Measurements from ENCODE around the gene DUXB. TPM values are rescaled to one million over a fixed set of nuclear protein-coding genes. Genes with fewer than 3 reads are reported as not detected.

Gene DUXB
- total RNA-seq, 1 experiment from 2014 or later: not detected

GRCh38 chr16:75697571-75697970 lies 3.7 kb downstream of the DUXB start:
- Histone ChIP-seq H3K36me3 (replicated peaks; ENCODE audit: control insufficient read depth, insufficient read depth, low read length) (no peaks in the 10 kb centered on the region), H3K27me3 (ENCODE audit: control insufficient read depth, insufficient read depth, low read length) (no peaks in the 10 kb centered on the region)
- no peak for DNase-seq

GRCh38 chr16:75695708-75696107 lies 5.6 kb downstream of the DUXB start:
- Histone ChIP-seq H3K36me3 (replicated peaks; ENCODE audit: control insufficient read depth, insufficient read depth, low read length) (no peaks in the 10 kb centered on the region), H3K4me3 (ENCODE audit: insufficient read depth, low read depth, low read length) (no peak overlapping the region)

More at GRCh38 chr16:75697571-75697970, 3.7 kb downstream of the DUXB start:
- H3K4me3 ChIP-seq (ENCODE audit: insufficient read depth, low read depth, low read length): no peak overlapping the region

GRCh38 chr16:75687361-75687760 lies 13.9 kb downstream of the DUXB start:
- no peaks in the 10 kb centered on the region for H3K27me3 ChIP-seq (ENCODE audit: control insufficient read depth, insufficient read depth, low read length)
- DNase-seq: no peak

More at GRCh38 chr16:75695708-75696107, 5.6 kb downstream of the DUXB start:
- H3K27me3 ChIP-seq (ENCODE audit: control insufficient read depth, insufficient read depth, low read length): no peaks in the 10 kb centered on the region
- DNase-seq: peak; percentile 54

GRCh38 chr16:75682308-75682707 lies 19.0 kb downstream of the DUXB start:
- Histone ChIP-seq H3K4me3 (ENCODE audit: insufficient read depth, low read depth, low read length) (no peak overlapping the region), H3K36me3 (replicated peaks; ENCODE audit: control insufficient read depth, insufficient read depth, low read length) (no peaks in the 10 kb centered on the region), H3K27me3 (ENCODE audit: control insufficient read depth, insufficient read depth, low read length) (no peaks in the 10 kb centered on the region)
- DNase-seq: no peak

More at GRCh38 chr16:75687361-75687760, 13.9 kb downstream of the DUXB start:
- Histone ChIP-seq H3K36me3 (replicated peaks; ENCODE audit: control insufficient read depth, insufficient read depth, low read length) (no peaks in the 10 kb centered on the region), H3K4me3 (ENCODE audit: insufficient read depth, low read depth, low read length) (no peak overlapping the region)

- H3K27me3 ChIP-seq (ENCODE audit: control insufficient read depth, insufficient read depth, low read length): no peaks in the 10 kb centered on the region
- DNase-seq: no peak
- H3K4me3 ChIP-seq (ENCODE audit: insufficient read depth, low read depth, low read length): no peak overlapping the region
- no peaks in the 10 kb centered on the region for H3K36me3 ChIP-seq (replicated peaks; ENCODE audit: control insufficient read depth, insufficient read depth, low read length)
These were observed 21.9 kb downstream of the DUXB start for GRCh38 chr16:75679366-75679765.

- DNase-seq: no peak
- Histone ChIP-seq H3K4me3 (ENCODE audit: insufficient read depth, low read depth, low read length) (no peak within 1 kb of the TSS), H3K36me3 (replicated peaks; ENCODE audit: control insufficient read depth, insufficient read depth, low read length) (no peaks in the 10 kb centered on the region), H3K27me3 (ENCODE audit: control insufficient read depth, insufficient read depth, low read length) (no peaks in the 10 kb centered on the region)
These were observed 24.4 kb downstream of the DUXB start, which contains the start of gene CPHXL2 for GRCh38 chr16:75676909-75677308. TSS of gene CPHXL2 (minus strand) at chr16:75677009. CDS start at chr16:75676999, 10 bp downstream.

- no peak for DNase-seq
- H3K4me3 ChIP-seq (ENCODE audit: insufficient read depth, low read depth, low read length): no peak overlapping the region
These were observed 33.8 kb downstream of the DUXB start for GRCh38 chr16:75667503-75667902.

GRCh38 chr16:75660726-75661302 lies 40.4 kb downstream of the DUXB start:
- no peaks in the 10 kb centered on the region for H3K27me3 ChIP-seq (ENCODE audit: control insufficient read depth, insufficient read depth, low read length)
- no peak for DNase-seq
- H3K4me3 ChIP-seq (ENCODE audit: insufficient read depth, low read depth, low read length): no peak overlapping the region
- peaks cover 11% of the 10 kb centered on the region for H3K36me3 ChIP-seq (replicated peaks; ENCODE audit: control insufficient read depth, insufficient read depth, low read length)

More at GRCh38 chr16:75667503-75667902, 33.8 kb downstream of the DUXB start:
- no peaks in the 10 kb centered on the region for H3K27me3 ChIP-seq (ENCODE audit: control insufficient read depth, insufficient read depth, low read length)
- H3K36me3 ChIP-seq (replicated peaks; ENCODE audit: control insufficient read depth, insufficient read depth, low read length): no peaks in the 10 kb centered on the region

GRCh38 chr16:75660321-75660720 lies 40.9 kb downstream of the DUXB start:
- Histone ChIP-seq H3K36me3 (replicated peaks; ENCODE audit: control insufficient read depth, insufficient read depth, low read length) (peaks cover 14% of the 10 kb centered on the region), H3K27me3 (ENCODE audit: control insufficient read depth, insufficient read depth, low read length) (no peaks in the 10 kb centered on the region), H3K4me3 (ENCODE audit: insufficient read depth, low read depth, low read length) (no peak overlapping the region)
- DNase-seq: no peak

GRCh38 chr16:75658175-75658574 lies 43.1 kb downstream of the DUXB start:
- no peak for DNase-seq
- Histone ChIP-seq H3K36me3 (replicated peaks; ENCODE audit: control insufficient read depth, insufficient read depth, low read length) (peaks cover 17% of the 10 kb centered on the region), H3K4me3 (ENCODE audit: insufficient read depth, low read depth, low read length) (no peak overlapping the region), H3K27me3 (ENCODE audit: control insufficient read depth, insufficient read depth, low read length) (no peaks in the 10 kb centered on the region)

- Histone ChIP-seq H3K36me3 (replicated peaks; ENCODE audit: control insufficient read depth, insufficient read depth, low read length) (peaks cover 17% of the 10 kb centered on the region), H3K27me3 (ENCODE audit: control insufficient read depth, insufficient read depth, low read length) (no peaks in the 10 kb centered on the region), H3K4me3 (ENCODE audit: insufficient read depth, low read depth, low read length) (no peak overlapping the region)
- DNase-seq: no peak
These were observed 47.3 kb downstream of the DUXB start for GRCh38 chr16:75653922-75654321.

GRCh38 chr16:75648265-75649076 lies 52.8 kb downstream of the DUXB start:
- peaks cover 4% of the 10 kb centered on the region for H3K36me3 ChIP-seq (replicated peaks; ENCODE audit: control insufficient read depth, insufficient read depth, low read length)
- H3K27me3 ChIP-seq (ENCODE audit: control insufficient read depth, insufficient read depth, low read length): no peaks in the 10 kb centered on the region
- peak; percentile 87 for DNase-seq
- H3K4me3 ChIP-seq (ENCODE audit: insufficient read depth, low read depth, low read length): peak overlapping the region; percentile 96

GRCh38 chr16:75647492-75648264 lies 53.6 kb downstream of the DUXB start, which contains the start of the genes KARS1 and TERF2IP:
TSS of gene KARS1 (minus strand) at chr16:75647665. CDS start at chr16:75647639, 26 bp downstream.
TSS of gene TERF2IP (plus strand) at chr16:75647773. CDS start at chr16:75647883, 110 bp downstream.
- Histone ChIP-seq H3K27me3 (ENCODE audit: control insufficient read depth, insufficient read depth, low read length) (no peaks in the 10 kb centered on the region), H3K36me3 (replicated peaks; ENCODE audit: control insufficient read depth, insufficient read depth, low read length) (peaks cover 4% of the 10 kb centered on the region), H3K4me3 (ENCODE audit: insufficient read depth, low read depth, low read length) (peak within 1 kb of the TSS; percentile 96)
- peak; percentile 97 for DNase-seq

- Histone ChIP-seq H3K4me3 (ENCODE audit: insufficient read depth, low read depth, low read length) (peak overlapping the region; percentile 96), H3K36me3 (replicated peaks; ENCODE audit: control insufficient read depth, insufficient read depth, low read length) (peaks cover 6% of the 10 kb centered on the region), H3K27me3 (ENCODE audit: control insufficient read depth, insufficient read depth, low read length) (no peaks in the 10 kb centered on the region)
- DNase-seq: no peak
These were observed 54.2 kb downstream of the DUXB start for GRCh38 chr16:75647112-75647491.
